ENCODE results near the gene NOTCH4. TPM values are rescaled to one million over a fixed set of nuclear protein-coding genes. Genes with fewer than 3 reads are reported as not detected.

Gene NOTCH4
- total and polyA plus RNA-seq, 12 donors, result 7.1 to 136 (median 20.2) TPM

DNA sequence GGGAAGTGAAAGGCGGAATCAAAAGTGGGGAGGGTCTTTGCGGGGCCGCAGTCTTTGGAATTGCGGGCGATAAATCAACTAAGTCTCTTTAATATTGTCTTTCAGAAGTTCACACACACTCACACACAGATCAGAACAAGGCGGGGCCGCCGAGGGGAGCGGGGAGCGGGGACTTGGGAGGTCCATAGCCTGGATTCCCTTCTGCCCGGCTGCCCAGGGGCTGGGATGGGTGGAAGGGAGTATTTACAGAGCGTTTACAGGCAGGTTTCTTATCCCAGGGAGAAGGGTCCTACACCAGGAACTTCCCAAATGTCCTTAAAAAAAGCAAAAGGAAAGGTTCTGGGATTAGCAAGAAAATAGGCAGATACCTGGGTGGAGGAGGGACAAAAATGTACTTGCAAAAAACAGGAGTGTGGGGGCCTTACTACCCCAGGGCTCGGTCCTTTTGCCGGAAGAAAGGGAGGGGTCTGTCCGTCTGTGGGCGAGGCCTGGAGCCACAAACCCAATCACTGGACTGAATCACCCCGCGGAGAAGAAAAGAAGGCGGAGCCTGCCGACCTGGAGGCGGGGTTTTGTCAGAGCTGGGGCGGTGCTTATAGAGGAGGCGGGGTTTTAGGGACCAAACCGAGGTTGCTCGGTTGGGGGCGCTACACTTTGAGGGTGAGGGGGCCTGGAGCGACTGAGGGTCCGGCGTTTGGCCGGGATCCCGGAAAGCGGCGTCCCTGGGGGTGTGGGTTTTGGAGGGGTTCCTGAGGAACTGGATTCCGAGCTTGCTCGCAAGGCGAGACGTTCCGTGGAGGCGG is 75.4 kb downstream of the NOTCH4 start:
- intact Hi-C loops (cut with DNase I), result no loop called here
- no peaks in the 10 kb centered on the region for H3K36me3 ChIP-seq (replicated peaks in 1 of 2)
- DNase-seq, result peak; percentile 52 to 81 (median 63)
- H3K4me3 ChIP-seq, result peak overlapping the region in 1 of 4 donors; percentile 29
- H3K4me1 ChIP-seq (replicated peaks in 1 of 2), result peaks cover 7 to 13% of the 10 kb centered on the region in 2 donors
- TF ChIP-seq POLR2A (IDR thresholded peaks at IDR 0.05), result no peak
- TF ChIP-seq, protein P1, sequence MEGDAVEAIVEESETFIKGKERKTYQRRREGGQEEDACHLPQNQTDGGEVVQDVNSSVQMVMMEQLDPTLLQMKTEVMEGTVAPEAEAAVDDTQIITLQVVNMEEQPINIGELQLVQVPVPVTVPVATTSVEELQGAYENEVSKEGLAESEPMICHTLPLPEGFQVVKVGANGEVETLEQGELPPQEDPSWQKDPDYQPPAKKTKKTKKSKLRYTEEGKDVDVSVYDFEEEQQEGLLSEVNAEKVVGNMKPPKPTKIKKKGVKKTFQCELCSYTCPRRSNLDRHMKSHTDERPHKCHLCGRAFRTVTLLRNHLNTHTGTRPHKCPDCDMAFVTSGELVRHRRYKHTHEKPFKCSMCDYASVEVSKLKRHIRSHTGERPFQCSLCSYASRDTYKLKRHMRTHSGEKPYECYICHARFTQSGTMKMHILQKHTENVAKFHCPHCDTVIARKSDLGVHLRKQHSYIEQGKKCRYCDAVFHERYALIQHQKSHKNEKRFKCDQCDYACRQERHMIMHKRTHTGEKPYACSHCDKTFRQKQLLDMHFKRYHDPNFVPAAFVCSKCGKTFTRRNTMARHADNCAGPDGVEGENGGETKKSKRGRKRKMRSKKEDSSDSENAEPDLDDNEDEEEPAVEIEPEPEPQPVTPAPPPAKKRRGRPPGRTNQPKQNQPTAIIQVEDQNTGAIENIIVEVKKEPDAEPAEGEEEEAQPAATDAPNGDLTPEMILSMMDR (IDR thresholded peaks at IDR 0.05), result no peak
- no peaks in the 10 kb centered on the region for H3K27me3 ChIP-seq
- WGBS, 4 donors, result 47 to 57% (median 49%) methylated on average over 38 to 39 of the region's 39 CpGs
- no peaks in the 10 kb centered on the region for H3K9me3 ChIP-seq (replicated peaks in 1 of 3)
- H3K27ac ChIP-seq, result no peak overlapping the region

DNA sequence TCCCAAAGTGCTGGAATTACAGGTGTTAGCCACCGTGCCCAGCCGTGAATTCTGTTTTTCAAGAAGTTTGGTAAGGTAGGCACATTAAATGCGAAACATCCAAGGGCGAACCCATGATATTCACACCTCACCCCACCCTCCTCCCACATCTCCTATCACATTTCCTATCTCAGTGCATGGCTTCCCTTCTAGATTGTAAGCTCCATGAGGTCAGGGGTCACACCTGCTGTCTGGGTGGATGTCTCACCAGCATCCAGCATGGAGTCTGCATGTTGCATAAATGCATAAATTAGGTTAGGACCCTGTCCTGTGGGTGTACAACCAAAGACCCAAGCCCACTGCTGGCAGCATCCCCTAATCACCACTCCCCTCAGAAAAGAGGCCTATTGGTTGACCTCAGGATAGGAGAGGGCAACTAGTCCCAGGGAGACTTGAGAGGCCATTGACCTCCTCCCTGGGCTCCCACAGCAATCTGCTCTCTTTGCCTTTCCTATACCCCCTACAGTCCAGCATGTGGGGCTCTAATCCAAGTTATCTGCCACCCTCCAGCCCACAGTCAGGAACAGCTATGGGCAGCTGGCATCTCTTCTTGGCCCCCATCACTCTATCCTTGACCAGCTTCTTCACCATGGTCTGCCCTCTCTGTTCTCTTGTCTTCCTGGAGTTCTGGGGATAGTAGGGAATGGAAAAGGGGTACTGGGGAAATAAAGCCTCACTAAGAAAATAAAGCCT is 76.3 kb downstream of the NOTCH4 start:
- TF ChIP-seq POLR2A (IDR thresholded peaks at IDR 0.05), result no peak
- TF ChIP-seq, protein P1 (IDR thresholded peaks at IDR 0.05), result no peak
- H3K9me3 ChIP-seq (replicated peaks in 1 of 3), result no peaks in the 10 kb centered on the region
- WGBS, 4 donors, result 86 to 96% (median 93%) methylated on average over 4 of the region's 4 CpGs
- no peaks in the 10 kb centered on the region for H3K27me3 ChIP-seq
- no peaks in the 10 kb centered on the region for H3K36me3 ChIP-seq (replicated peaks in 1 of 2)
- no peak overlapping the region for H3K27ac ChIP-seq
- H3K4me3 ChIP-seq, result no peak overlapping the region
- H3K4me1 ChIP-seq (replicated peaks in 1 of 2), result peaks cover 1 to 5% of the 10 kb centered on the region in 2 donors
- intact Hi-C loops (cut with DNase I), result no loop called here
- DNase-seq, result no peak

DNA sequence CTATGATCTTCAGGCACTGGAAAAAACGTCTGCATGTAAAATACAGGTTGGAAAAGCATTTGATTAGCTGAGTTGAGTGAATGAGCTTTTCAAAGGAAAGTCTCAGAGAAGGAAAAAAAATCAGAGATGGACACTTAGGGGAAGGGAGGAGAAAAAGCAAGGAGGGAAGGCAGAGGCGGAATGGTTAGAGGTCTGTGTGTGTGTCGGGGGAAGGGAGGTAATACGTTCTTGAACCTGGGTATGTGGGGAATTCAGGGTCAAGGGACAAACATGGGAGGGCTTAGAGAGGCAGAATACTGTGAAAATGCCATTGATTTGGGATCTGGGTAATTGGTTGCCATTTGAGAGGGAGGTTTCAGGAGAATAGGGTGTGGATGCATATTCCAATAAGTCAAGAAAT is 77.2 kb downstream of the NOTCH4 start:
- no peaks in the 10 kb centered on the region for H3K4me1 ChIP-seq (replicated peaks in 1 of 2)
- 38 to 56% (median 52%) methylated on average over 4 of the region's 4 CpGs for WGBS, 4 donors
- H3K36me3 ChIP-seq (replicated peaks in 1 of 2), result no peaks in the 10 kb centered on the region
- no peak overlapping the region for H3K4me3 ChIP-seq
- H3K27me3 ChIP-seq, result no peaks in the 10 kb centered on the region
- no peak overlapping the region for H3K27ac ChIP-seq
- H3K9me3 ChIP-seq (replicated peaks in 1 of 3), result no peaks in the 10 kb centered on the region
- DNase-seq, result no peak
- intact Hi-C loops (cut with DNase I), result no loop called here
- TF ChIP-seq, protein P1 (IDR thresholded peaks at IDR 0.05), result no peak
- no peak for TF ChIP-seq POLR2A (IDR thresholded peaks at IDR 0.05)

DNA sequence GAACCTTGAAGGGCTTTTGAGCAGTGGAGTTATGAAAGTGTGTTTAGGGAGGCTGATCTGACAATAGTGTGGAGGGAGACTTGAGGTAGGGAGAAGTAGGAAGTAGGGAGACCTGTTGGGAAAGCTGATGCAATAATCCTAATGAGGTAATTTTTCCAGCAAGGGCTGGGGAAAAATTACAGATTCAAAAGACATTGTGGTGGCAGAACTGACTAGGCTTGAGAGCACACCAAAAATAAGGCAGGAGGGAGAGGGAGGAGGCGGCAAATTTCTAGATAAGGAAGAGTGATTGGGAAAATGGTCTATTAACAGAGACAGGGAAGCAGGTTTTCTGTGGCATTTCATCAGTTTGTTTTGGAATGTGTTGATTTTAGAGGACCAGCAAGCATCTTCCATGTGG is 77.6 kb downstream of the NOTCH4 start:
- Histone ChIP-seq H3K9me3 (replicated peaks in 1 of 3) (no peaks in the 10 kb centered on the region), H3K27ac (no peak overlapping the region), H3K36me3 (replicated peaks in 1 of 2) (no peaks in the 10 kb centered on the region), H3K4me3 (no peak overlapping the region), H3K27me3 (no peaks in the 10 kb centered on the region), H3K4me1 (replicated peaks in 1 of 2) (no peaks in the 10 kb centered on the region)
- no peak for TF ChIP-seq POLR2A (IDR thresholded peaks at IDR 0.05)
- TF ChIP-seq, protein P1 (IDR thresholded peaks at IDR 0.05), result no peak
- 74 to 95% (median 86%) methylated on average over 1 of the region's 1 CpG for WGBS, 4 donors
- intact Hi-C loops (cut with DNase I), result no loop called here
- DNase-seq, result no peak

Measured in adrenal gland (tissue), 12 donors.